Middle frontal gyrus (tissue), 1 donor: ENCODE measurements around the gene TPD52L1.
"Not testable (repeated sequence)": the region's sequence is repeated elsewhere in the genome, so short reads cannot be mapped to it uniquely, and the experiment has no call there.

ENCODE experiments used
- DNase-seq: peaks from one replicate; pipeline ENCODE4 v3.0.0-alpha.2; 2015; ENCODE audit warnings: low spot score; ENCODE audit errors: extremely low spot score

Gene TPD52L1

DNA sequence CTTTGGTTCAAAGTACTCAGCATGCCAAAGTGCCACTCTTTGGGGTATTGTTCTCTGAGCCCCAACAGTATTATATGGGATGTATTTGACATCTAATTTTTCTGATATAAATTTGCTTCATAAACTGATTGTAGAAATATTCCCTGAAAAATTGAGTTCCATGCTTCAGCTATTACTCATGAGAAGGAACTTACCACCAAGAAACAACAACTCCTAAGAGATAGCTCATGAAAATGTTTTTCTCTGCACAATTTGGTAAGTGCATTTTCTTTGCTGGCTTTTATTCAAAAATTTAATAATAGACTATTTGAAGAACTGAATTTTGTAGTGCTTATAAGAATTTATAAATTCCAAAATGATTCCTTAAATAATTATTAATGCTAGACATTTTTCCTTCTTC is 12.8 kb upstream of the TPD52L1 start:
- DNase-seq, result no peak

DNA sequence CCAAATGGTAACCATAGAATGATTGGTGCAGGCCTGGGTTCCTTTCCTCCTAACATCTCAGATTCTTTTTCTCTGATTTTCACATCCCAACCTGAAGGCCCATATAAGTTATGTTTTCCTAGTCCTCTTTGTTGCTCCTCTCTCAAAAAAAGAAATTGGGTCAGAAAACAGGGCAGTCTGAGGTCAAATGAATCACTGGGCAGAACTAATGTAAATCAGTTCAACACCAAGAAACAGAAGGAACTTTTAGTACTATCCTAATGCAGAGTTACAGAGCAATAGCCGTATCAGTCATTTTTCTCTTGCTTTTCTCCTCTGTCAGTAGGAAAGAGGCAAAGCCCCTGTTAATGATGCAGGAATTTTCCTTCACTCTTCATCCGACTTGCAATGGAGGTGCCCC is 11.0 kb upstream of the TPD52L1 start:
- no peak for DNase-seq

DNA sequence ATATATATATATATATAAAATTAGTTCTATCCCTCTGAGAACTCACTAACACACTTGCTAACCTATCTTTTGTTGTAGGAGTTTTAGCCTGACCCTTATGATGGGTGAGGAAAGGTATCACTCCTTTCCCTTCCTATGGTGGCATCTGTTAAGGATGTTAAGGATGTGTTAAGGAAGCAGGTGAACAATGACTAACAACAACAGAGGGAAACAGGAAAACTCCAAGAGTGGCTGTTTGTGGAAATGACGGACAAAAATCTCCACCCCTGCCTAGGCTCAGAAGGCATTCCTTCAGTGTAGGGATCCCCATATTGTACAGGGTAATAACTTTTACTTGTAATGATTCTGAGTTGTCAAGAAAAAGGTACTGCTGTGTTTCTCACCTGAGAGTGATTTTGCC is 8.8 kb upstream of the TPD52L1 start:
- DNase-seq, result no peak

DNA sequence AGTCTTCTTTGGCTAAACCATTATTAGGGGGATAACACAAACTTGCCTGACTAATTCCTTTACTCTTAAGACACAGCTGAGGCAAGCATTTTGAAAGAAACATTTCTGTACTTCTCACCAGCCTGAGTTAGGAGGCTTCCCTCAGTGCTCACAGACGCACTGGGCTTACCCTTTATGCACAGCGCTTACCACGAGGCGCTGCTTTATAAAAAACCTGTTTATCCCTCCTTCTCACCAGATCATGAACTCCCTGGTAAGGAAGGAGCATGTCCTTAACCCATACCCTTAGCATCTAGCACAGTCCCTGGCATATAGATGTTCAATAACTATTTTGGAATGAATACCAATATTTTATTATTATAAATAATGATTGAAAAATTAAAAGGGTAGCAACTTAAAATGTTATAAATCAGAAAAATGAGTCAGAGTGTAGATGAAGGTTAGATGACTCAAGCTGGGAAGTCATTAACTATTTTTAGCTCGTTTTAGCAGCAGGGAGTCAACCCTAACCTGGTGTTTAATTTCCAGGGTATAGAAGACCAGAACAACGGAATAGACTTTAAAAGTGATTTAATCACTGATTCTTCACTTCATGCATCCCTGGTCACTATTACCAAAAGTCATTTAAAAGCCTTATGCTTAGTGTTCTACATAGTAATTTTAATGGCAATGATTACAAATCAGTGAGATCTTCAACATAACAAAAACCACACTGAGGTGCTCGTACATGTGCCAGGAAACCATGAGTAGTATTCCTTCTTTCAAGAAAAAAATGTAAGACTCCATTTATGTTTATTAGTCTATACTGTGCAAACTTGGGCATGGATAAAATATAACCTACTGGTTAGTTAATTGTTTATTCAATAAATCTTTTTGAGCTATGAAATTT is 4.1 kb upstream of the TPD52L1 start:
- no peak for DNase-seq

DNA sequence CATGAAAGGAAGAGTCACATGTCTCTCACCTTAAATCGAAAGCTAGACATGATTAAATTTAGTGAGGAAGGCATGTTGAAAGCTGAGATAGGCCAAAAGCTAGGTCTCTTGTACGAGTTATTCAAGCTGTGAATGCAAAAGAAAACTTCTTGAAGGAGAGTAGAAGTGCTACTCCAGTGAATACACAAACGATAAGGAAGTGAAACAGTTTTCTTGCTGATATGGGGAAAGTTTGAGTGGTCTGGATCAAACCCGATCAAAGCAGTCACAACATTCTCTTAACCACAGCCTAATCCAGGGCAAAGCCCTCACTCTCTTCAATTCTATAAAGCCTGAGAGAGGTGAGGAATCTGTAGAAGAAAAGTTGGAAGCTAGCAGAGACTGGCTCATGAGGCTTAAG is 1.9 kb upstream of the TPD52L1 start:
- no peak for DNase-seq

DNA sequence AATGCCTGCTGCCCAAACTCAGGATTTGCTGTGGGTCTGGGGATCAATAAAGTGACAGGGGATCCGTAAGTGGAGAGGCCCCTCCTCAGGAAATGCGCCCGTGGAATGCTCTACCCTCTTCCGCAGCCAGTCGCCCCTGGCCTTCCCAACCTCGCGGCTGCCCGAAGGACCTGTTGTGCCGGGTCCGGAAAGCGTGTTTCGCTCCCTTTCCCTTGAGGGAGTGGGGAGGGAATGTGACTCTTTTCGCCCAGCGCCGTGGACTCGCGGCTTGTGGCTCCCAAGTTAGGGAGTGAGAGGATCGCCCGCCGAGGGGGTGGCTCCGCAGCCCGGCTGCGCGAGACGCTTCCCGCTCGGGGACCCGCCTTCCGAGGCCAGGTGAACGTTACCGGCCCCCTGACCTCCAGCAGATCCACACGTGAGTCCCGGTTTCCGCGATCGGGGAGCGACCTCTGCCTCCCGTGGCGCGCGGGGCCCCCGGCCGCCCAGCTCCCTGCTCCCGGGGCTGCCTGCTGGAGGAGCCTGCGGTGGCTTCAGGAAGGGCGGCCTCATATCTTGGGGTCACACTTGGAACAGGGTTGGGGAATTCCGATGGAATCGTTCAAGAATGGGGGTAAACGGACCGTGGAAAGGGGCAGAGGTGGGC is 666 bp downstream of the TPD52L1 start:
- no peak for DNase-seq

DNA sequence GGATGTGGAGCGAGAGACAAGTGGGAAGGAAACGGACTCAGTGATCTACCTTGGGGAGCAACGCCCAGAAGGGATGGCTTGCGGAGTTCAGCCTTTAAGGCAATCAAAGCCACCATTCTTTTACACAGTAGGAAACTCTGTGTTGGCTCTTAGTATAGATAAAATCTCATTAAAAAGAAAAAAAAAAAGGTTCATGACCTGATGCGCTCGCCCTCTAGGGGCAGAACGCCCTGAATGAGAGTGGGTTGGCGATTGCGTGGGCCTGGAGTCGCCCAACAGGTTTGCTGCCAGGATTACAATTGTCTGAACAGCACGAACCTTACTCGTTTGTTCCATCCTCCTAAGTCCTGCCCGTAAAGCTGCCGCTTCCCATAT is 1.2 kb downstream of the TPD52L1 start:
- DNase-seq, result no peak

DNA sequence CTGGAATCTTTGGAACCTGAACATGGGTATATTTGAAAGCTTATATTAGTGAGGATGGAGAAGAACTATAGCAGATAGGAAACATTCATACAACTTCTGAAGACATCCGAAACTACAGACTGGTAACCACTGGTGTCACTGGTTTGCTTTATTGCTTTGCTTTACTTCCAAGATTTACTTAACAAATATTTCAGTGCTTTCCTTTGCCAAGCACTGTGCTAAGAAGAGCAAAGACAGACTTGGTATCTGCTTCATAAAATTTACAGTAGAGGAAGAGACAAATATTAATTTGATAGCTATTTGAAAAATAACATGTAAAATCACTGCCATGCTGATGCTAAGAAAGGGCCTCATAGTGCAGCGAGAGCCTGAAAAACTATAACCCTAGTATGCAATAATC is 1.8 kb downstream of the TPD52L1 start:
- DNase-seq, result no peak

DNA sequence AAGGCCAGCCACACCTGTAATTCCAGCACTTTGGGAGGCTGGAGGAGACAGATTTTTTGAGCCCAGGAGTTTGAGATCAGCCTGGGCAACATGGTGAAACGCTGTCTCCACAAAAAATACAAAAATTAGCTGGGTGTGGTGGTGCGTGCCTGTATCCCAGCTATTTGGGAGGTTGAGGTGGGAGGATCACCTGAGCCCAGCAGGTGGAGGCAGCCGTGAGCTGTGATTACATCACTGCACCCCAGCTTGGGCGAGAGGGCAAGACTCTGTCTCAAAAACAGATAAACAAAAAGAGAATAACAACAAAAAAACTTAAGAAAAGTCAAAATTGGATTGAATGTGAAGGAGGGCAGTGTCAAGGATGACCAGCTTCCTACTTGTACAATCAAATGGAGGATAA is 2.9 kb downstream of the TPD52L1 start:
- no peak for DNase-seq

DNA sequence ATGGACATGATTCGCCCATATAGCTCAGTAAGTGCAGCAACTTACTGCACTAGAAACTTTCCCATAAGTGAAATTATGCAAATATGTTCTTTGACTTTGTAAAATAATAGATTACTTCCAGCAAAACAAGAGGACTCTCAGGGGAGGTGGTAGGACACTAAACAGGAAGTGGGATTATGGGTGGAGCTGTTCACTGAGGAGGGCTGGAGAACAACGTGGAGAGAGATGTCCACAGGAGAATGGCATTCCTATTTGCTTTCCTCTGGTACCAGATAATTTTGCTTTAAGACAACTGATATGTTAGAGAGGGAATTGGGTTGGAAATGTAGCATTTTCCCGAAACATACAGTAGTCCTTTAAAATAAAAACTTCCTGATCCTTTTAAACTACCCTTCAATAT is 3.7 kb downstream of the TPD52L1 start:
- no peak for DNase-seq

DNA sequence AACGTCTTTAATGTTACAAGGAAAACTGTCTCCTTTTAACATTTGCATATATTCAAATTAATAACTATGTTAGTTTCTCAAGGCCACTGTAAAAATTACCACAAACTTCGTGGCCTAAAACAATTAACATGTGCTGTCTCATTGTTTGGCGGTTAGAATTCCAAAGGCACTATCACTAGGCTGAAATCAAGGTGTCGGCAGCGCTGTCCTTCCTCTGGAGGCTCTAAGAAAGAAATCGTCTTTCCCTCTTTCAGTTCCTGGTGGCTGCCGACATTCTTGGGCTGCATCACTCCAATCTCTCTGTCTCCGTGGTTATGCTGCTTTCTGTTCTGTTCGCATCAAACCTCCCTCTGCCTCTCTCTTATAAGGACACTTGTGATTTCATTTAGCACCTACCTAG is 4.2 kb downstream of the TPD52L1 start:
- no peak for DNase-seq

DNA sequence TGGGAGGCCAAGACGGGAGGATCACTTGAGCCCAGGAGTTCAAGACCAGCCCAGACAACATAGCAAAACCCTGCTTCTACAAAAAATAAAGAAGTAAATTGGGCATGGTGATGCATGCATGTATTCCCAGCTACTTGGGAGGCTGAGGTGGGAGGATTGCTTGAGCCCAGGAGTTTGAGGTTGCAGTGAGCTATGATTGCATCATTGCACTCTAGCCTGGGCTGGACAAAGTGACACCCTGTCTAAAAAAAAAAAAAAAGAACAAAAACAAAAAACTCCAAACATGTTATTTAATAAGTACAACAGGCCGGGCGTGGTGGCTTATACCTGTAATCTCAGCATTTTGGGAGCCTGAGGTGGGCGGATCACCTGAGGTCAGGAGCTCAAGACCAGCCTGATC is 9.8 kb downstream of the TPD52L1 start:
- not testable (repeated sequence) for DNase-seq

DNA sequence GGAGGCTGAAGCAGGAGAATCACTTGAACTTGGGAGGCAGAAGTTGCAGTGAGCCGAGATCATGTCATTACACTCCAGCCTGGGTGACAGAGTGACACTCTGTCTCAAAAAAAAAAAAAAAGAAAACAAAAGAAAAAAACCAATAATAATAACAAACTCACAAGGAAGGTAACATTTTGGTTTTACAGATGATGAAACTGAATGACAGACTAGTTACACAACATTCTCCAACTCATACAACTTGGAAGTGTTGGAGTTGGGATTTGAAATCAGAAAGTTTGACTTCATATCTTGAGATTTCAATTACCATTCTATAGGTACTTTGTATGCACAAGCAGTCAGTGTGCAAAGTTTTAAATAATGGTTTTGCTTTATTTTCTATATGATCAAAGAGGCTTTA is 10.2 kb downstream of the TPD52L1 start:
- DNase-seq, result no peak

DNA sequence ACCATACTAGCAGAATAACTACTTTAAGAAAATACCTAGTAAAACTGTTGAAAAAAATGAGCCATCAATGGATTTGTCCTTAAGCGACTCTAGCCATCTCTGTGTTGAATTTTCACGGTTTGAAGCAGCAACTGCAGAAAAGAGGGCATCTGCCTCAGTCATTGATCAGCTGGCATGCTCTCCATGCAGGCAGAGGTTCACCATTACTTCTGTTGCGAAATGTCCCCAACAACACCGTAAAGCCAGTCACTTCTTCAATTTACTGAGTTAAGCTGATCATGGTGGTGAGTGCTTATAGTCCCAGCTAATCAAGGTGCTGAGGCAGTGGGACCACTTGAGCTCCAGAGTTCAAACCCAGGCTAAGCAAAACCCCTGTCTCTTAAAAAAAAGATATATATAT is 11.1 kb downstream of the TPD52L1 start:
- no peak for DNase-seq

DNA sequence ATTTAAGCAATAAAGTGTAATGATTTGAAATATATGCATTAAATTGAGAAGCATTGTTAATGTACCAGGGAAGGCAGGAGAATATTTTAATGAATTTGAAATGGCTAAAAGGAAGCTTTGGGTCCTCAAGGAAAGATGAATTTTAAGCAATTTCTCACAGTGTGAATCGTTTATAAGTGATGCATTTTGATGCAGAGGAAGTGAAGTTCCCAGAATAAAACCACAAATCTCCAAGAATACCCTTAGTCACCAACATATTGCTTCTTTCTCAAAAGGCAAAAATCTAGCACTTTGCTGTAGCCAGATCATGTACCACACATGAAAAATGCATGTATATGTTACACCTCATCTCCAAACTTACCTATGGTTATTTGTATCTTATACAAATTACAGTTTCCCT is 11.7 kb downstream of the TPD52L1 start:
- DNase-seq, result no peak

DNA sequence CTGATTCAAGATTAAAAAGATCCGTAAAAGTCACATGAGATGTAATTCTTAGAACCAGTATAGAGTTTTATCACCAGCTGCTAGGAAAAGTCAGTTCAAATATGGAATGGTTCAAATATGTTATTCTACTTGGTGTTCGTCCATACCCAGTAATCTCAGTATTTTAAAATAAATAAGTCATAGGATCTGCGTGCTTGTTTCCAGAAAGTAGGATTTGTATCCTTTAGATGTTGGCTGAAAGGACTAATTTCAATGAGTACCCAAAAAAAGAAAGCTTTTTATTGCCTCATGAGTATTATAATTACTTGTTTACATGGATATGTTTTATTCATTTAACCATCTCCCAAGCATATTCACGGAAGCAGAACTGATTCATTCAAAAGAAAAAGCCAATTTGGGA is 12.2 kb downstream of the TPD52L1 start:
- DNase-seq, result no peak

DNA sequence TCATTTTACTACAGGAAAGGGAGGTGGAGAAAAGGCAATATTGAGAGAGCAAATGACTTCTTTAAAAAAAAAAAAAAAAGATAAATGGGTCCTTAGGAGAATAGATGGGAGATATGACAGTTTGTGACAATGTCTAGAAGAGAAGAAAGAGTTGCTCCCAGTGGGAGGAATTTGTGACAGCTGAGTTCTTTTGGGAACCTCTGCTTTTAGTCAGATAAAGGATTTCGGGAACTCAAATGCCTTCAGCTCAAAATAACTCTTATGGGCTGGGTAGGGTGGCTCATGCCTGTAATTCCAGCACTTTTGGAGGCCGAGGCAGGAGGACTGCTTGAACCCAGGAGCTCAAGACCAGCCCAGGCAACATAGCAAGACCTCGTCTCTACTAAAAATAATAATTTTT is 13.1 kb downstream of the TPD52L1 start:
- DNase-seq, result no peak

DNA sequence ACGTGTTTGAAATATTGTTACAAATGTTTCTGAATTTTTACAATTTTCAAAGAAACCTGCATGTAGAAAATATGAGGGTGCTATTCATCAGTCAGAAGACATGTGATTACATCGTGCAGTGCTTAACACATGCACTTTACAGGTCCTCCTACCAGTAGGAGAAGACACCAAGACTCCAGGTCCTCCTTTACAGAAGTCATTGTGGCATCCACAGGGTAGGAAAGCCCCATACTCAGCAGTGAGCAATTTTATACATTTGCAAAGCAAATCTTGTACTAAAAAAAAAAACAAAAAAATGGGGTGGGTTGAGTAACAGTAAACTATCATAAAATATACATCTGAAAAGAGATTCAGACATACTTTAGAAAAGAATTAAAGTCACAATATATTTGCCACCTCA is 14.0 kb downstream of the TPD52L1 start:
- DNase-seq, result no peak

DNA sequence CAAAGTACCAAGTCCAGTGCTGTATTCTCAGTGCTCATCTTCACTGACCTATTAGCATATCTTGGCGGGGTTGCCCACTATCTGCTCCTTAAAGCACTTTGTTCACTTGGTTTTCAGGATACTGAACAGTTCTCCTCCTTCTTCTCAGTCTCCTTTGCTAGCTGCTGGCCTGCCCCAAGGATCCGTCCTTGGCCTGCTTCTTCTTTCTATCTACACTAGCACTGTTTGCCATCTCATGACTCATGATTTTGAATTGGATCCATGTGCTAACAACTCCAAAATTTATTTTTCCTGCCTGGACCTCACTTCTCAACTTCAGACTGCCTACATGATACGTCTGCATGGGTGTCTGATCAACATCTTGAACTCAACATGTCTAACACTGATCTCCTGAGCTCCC is 15.5 kb downstream of the TPD52L1 start:
- no peak for DNase-seq

DNA sequence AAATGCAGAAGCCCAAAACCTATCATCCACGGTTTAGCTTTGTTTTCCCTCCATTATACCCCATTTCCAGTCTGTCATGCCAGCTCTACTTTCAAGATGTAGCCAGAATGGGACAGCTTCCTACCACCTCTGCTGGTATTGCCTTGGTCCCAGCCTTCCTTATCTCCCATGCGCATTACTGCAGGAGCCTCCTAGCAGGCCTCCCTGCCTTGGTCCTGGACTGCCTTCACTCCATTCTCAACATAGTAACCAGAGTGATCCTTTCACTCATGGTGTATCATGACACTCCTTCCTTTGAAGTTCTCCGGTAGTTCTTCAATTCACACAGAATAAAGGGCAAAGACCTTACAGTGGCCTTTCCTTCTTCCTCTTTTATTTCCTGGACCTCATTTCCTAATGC is 15.9 kb downstream of the TPD52L1 start:
- DNase-seq, result no peak

DNA sequence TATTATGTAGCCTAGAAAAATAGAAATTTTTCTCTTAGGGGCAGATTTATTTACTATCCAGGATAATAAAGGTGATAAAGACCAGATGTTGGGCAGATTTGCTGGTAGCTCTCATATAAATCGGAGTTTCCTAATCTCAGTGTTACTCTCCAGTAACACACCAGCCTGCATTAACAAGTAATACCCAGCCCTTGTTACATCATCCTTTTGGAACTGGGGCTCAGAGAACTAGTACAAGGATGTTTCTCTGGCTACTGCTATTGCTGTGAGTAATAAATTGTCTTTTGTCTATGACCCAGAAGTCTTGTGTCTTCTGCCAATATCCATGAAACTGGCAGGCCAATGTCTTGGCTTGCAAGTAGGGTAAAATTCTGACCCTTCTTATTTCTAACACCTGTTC is 16.8 kb downstream of the TPD52L1 start:
- no peak for DNase-seq

DNA sequence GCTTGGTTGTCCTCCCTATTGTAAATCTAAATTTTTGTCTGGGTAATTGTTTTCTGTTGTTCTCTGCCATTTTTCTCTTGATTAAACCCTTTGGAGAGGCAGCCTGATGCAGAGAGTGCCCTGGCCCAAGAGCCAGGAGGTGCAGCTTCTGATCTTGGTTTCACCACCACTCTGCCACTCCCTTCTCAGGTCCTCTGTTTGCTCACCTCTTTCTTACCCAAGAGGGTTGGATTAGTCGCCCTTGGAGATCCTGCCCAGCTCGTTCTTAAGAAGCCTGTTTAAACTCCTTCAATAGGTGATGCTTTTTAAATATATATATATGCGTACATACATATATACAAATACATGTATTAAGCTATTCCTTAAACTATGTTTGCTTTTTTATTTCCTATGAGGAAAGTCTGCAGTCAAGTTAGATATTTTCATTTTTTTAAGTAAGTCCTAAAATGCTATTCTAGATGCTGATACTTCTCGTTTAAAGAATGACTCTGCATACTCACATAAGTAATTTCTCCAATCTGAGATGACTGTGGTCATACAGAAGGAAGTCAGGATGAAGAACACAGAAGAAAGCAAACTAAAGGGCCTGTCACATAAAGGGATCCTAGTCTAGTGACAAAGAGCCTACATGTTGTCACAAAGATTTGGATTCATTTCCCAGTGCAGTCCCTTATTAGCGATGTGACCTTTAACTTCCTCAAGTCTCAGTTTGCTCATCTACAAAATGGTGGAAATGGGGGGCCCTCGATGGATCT is 19.9 kb downstream of the TPD52L1 start:
- no peak for DNase-seq
